Uterus (tissue), 2 donors: ENCODE data around the gene CYP26B1.

ENCODE experiments used
- CTCF ChIP-seq, 4 experiments: fragments of 200-600 bp in 2 of 4; fragments of 450-650 bp in 2 of 4; sonication (generic) in 2 of 4; IDR thresholded peaks; one replicate each; pipeline ENCODE4 v1.5.1; 2016 to 2019; ENCODE audit warnings: antibody characterized with exemption in 4 of 4, mild to moderate bottlenecking in 2 of 4, moderate library complexity in 1 of 4
- POLR2A ChIP-seq, 2 donors: fragments of 450-650 bp; IDR thresholded peaks; one replicate each; pipeline ENCODE4 v1.6.1; 2016; ENCODE audit warnings: antibody characterized with exemption in 2 of 2, mild to moderate bottlenecking in 1 of 2, moderate library complexity in 1 of 2

DNA sequence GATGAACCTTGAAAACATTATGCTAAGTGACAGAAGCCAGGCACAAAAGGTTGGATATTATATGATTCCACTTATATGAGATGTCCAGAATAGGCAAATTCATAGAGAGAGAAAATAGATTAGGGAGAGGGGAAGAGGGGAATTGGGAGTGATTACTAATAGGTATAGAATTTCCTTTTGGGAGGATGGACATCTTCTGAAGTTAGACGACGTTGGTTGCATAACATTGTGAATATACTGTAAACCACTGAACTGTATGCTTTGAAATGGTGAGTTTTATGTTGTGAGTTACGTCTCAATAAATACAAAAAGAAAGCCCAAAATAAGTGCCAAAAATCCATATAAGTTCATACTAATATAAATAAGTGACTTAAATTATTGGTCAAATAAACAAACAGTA lies 18.6 kb upstream of the CYP26B1 start:
- TF ChIP-seq CTCF (IDR thresholded peaks at IDR 0.05) (no peak), POLR2A (IDR thresholded peaks at IDR 0.05) (no peak)
